HG02973 (cell line): ENCODE results near the gene ADAMTS2.

ENCODE experiments used
- ATAC-seq: cut with Tn5 transposase; IDR thresholded peaks from one replicate; pipeline ENCODE4 v1.9.1; 2021; ENCODE audit warnings: moderate library complexity; ENCODE audit not compliant: unreplicated experiment

Gene ADAMTS2

GRCh38 chr5:179258001-179258921 lies 87.0 kb downstream of the ADAMTS2 start:
- no peak for ATAC-seq

DNA sequence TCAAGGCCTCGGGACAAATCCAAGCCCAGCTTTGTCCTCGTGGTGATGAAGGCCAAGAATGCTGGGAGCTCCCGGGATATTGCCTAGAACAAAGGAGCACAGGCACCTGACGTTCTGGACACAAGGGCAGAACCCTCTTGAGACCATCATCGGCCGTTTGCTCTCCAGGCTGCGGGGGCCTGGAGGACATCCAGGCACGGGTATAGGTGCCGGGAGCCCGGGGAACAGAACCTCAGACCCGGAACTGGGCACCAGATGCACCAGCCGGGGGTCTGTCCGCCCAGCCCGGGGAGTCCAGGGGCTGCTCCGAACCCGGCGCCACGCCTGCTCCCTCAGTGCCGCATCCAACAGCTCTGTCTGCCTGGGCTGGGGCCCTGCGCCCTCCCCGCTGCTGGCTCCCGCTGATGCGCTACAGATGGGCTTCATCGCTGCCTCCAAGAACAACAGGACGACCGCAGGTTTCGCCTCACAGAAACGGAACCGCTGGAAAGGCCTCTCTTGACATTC lies 88.0 kb downstream of the ADAMTS2 start:
- no peak for ATAC-seq

- no peak for ATAC-seq
Measured at GRCh38 chr5:179256328-179257175, 88.7 kb downstream of the ADAMTS2 start.

DNA sequence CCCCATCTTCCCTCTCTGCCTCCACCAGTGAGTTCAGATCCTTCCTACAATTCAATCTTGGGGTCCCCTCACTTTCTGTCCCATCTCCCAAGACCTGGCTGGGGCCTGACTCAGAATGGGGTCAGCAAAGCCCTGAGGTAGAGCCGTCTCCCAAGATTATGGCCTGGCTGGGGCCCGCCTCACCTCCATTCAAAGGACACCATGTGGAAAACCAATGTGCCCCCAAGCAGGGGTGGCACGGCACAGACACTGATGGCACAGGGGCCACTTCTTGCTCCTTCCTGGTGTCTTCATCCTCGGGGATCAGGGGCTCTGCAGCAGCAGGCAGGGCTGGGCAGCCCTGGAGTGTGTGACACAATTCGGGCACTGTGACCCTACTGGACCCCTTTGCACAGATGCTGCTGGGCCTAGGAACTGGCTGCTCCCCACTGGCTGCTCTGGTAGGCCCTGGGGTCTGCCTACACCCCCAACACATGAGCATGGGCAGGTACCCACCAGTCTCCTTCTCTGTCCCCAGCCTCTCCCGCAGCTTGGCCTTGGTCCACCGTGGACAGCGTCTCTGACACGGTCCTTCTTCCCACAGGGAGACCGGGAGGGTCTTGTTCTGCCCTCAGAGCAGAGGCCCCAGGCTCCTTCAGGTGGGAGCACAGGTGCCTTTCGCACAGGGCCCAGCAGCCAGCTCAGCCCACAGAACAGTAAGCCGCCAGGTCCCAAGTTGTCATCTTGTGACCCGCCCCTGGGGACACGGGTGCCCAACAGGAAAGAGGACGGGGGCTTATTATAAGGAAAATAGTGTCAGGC lies 89.5 kb downstream of the ADAMTS2 start:
- ATAC-seq: no peak

- ATAC-seq: no peak
Measured at GRCh38 chr5:179254638-179255271, 90.5 kb downstream of the ADAMTS2 start.

DNA sequence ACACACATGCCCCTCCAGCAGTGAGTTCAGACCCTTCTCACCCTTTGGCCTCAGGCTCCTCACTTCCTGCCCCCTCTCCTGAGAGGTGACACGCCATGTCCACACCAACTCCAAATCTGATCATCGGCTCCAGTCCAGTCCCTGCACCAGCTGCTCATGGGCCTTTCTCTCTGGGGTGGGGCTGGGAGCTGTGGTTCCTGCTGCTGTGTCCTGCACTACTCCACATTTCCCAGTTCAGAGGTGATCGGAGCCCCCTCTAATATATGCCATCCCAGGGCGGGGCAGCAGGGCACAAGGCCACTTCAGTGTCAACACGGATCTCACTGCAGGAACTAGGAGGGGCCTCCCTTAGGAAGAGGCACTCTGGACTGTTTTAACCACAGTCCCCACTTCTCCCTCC lies 91.5 kb downstream of the ADAMTS2 start:
- ATAC-seq: no peak

DNA sequence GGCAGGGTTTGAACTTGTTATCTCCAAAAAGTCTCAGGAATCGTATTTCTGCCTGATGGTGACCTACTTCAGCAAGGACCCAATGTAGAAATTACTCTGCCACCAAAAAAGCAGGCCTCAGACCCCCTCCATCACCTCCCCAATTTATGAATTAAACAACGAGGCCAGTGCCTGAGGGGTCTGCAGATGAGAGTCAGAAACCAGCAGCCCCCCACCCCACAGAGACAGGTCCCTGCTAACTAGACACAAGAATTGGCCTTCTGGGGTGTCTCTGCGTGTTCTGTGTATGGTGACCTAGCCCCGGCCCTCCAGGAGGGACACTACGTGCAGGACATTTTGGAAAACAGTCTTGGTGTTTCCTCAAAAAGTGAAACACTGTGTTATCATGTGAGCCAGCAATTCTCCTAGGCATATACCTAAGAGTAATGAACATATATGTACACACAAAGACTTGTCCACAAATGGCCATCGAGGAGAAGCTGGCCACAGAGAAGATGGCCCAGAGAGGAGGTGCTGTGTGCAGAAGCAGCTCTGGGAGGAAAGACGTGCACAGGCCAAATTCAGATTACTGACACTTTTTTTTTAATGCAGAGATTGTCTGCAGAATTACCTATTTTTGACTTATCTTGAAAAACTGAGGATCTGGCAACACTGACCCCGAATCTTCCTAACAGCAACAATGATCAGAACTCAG lies 93.8 kb downstream of the ADAMTS2 start:
- no peak for ATAC-seq

DNA sequence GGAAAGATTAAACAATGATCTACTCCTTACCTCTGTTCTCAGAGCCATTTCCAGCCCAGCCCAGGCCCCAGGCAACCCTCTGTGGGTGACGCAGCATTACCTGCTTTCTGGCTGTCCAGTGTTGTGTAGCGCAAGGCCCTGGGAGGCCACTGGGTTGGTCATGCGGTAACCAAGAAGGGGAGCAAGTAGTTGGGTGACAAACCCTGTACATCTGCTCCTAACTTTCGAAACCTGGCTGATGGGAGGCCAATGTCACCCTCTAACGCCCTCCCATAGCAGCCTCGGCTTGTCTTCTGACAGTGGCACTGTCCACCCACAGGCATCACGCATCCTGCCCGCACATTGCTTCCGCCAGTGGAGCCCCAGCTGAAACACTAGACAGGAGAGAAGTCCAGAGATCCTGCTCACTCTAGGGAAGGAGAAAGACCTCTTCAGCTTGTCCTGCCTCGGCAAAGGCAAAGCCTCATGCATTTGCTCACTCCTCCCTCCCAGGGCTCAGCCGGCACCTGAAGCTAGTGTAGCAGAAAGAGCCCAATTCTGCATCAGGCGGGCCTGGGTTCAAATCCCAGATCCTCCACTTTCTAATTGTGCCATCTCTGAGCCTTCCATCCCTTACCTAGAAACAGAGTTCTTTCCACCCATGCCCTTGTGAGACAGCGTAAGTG lies 94.6 kb downstream of the ADAMTS2 start:
- no peak for ATAC-seq

DNA sequence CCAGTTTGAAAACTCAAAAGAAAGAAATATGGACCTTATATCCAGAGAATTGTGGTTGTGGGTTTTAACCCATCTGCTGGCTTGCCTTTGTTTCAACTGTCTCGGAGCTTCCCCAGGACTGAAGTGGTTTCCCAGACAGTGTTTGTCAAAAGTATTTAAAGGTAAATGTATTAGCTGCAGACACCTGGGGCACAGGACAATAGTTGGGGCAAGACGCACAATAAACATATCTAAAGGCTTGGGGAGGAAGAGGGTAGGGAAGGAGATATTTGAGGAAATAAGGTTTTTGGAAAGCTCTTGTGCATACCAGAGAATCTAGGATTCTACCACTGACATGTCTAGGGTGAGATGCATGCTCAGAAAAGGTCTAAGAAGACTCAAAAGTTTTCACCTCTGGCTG lies 99.0 kb downstream of the ADAMTS2 start:
- ATAC-seq: no peak

DNA sequence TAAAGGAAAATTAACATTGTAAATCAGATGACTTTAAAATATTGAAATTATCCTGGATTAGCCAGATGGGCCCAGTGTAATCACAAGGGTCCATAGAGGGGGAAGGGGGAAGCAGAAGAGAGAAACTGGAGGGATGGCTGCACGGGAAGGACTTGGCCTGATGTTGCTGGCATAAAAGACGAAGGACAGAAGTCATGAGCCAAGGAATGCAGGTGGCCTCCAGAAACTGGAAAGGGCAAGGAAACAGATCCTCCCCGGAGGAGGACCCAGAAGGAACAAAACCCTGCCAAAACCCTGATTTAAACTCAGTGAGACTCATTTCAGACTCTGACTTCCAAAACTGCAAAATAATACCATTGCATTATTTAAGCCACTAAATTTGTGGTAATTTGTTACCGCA lies 100.2 kb downstream of the ADAMTS2 start:
- no peak for ATAC-seq

GRCh38 chr5:179244044-179244443 lies 101.2 kb downstream of the ADAMTS2 start:
- no peak for ATAC-seq

- no peak for ATAC-seq
Measured at GRCh38 chr5:179243333-179243732, 101.9 kb downstream of the ADAMTS2 start.

DNA sequence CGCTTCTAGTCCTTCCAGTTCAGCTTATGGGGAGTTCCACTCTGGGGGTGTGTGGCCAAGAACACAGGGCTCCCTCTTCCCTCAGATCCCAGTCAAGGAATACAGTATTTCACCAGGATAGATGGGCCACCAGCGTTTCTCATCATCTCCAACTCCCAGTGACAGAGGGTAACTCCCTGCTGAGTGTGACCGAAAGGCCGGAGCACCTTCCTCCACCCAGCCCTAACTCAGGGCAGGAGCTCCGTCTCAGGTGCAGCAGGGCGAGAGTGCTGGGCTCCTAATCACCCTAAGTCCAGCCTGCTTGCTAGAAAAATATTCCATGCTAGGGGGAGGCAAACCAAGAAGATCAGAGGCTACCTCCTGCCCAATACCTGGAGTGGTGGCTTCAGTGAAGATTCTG lies 102.6 kb downstream of the ADAMTS2 start:
- ATAC-seq: no peak

DNA sequence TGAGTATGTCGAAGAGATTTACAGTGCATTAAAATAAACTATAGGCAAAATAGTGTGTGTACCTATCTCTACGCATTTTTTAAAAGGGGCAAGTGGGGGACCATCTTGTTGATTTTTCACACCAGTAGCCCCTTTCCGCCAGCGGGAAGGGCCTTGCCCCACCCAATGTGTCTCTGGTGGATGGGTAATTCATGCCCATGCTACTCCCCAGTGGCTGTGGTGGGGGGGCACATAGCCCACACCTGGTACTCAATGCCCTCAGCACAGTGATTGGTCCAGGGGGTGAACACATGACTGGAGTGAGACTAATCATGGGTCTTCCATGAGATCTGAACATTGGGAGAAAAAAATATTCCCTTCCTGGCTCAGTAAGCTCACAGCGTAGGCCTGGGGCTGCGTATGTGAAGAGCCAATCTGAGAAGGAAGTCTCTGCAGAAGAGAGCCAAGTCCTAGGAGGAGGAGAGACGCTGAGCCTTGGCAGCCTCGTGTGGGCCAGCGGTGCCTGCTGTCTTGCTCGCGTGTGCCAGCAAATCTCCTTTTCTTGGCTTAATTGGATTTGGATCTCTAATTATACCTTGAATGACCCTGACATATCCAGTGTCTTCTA lies 103.4 kb downstream of the ADAMTS2 start:
- ATAC-seq: no peak

GRCh38 chr5:179241175-179241574 lies 104.1 kb downstream of the ADAMTS2 start:
- ATAC-seq: no peak

DNA sequence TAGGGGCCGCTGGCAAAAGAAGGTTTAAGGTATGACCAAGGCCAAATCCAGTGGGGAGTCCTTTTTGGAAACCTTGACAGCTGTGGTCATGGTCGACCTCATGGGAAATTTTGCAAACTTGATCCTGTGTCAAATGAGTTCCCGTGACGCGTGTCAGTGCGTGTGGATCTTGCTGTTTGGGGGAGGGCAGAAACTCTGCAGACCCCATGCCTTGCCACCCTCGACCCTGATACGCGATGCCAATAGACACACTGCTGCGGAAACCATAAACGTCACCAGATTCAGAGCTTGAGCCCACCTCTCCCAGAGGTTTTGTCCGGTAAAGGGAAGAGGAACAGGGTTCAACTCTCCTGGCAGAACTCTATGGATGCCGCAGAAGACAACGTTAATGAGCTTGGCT lies 104.7 kb downstream of the ADAMTS2 start:
- ATAC-seq: no peak

- no peak for ATAC-seq
Measured at GRCh38 chr5:179239256-179240135, 105.8 kb downstream of the ADAMTS2 start.

DNA sequence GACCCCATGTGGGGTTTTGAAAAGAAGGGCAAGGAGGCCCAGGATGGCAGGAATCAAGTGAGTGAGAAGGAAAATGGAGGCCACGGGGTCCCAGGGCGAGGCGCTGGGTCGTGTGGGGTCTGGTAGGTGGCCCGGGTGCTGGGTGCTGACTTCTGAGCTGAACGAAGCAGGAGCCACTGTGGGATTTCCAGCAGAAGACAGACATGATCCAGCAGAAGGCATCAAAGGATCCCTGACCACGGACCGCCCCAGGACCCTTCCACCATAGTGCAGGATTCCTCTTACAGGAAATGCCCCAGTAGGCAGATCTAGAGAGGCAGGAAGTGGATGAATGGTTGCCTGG lies 106.7 kb downstream of the ADAMTS2 start:
- no peak for ATAC-seq
